ENCODE data around the gene APOBEC4. TPM values are rescaled to one million over a fixed set of nuclear protein-coding genes. Genes with fewer than 3 reads are reported as not detected.
A peak's percentile ranks its signal among the peaks of the same experiment; 100 is the strongest.

APOBEC4 gene
- polyA plus RNA-seq: 0.09 TPM
- long read RNA-seq, donor 1: 0 reads
- long read RNA-seq, donor 2: 0 reads
- long read RNA-seq, donor 3: 0 reads
- long read RNA-seq, donor 4: 0 reads
- long read RNA-seq, donor 5: 0 reads
- long read RNA-seq, donor 6: 0 reads
- long read RNA-seq, donor 7: 0 reads
- long read RNA-seq, donor 8, partial matches to known transcripts: 13 of 13 reads
- long read RNA-seq, donor 8, other reads (novel, unspliced or antisense): 0 of 13 reads
- long read RNA-seq, donor 9: 0 reads
- long read RNA-seq, donor 10, partial matches to known transcripts: 42 of 52 reads
- long read RNA-seq, donor 10, other reads (novel, unspliced or antisense): 10 of 52 reads
- long read RNA-seq, donor 11, partial matches to known transcripts: 6 of 6 reads
- long read RNA-seq, donor 11, other reads (novel, unspliced or antisense): 0 of 6 reads

- H3K4me3 ChIP-seq (ENCODE audit: low read length): no peak within 1 kb of the TSS
- H3K9me3 ChIP-seq (ENCODE audit: control insufficient read depth, low read depth, low read length): no peaks in the 10 kb centered on the region
- DNase-seq: peak; percentile 81 to 93
- H3K27ac ChIP-seq (ENCODE audit: low read length): peak within 1 kb of the TSS; percentile 74
- H3K27me3 ChIP-seq (ENCODE audit: control insufficient read depth, insufficient read depth, low read length): no peaks in the 10 kb centered on the region
- peaks cover 30% of the 10 kb centered on the region for H3K4me1 ChIP-seq (ENCODE audit: control insufficient read depth, insufficient read depth, low read length)
- no CpG with 5 or more reads among the region's 5 CpGs for WGBS (ENCODE audit: insufficient coverage, low lambda C conversion rate)
- no peaks in the 10 kb centered on the region for H3K36me3 ChIP-seq (ENCODE audit: control insufficient read depth, insufficient read depth, low read length)
Measured at GRCh38 chr1:183652547-183653461, at the start of gene APOBEC4. Gene APOBEC4, minus strand, starts transcription at chr1:183653316. Its CDS starts 4,535 bp downstream, at chr1:183648781.

DNA sequence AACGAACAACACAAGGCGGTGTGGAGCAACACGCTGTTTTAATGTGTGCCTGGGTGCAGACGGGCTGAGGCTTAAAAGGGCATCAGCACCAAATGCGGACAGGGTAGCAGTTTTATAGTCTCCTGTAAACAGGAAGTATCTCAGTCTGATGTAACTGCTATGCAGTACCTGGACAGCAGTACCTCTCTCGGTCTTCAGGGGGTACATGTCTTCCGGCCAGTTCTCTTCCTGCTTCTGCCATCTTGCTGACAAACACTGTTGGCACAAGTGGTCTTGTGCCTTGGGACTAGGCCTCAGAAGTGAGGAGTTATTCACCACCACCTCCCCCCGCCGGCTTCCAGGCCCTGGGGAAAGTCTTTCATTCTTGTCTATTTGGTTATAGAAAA, 49.7 kb upstream of the APOBEC4 start:
- no peaks in the 10 kb centered on the region for H3K27me3 ChIP-seq (ENCODE audit: control insufficient read depth, insufficient read depth, low read length)
- WGBS (ENCODE audit: insufficient coverage, low lambda C conversion rate): no CpG with 5 or more reads among the region's 9 CpGs
- H3K4me1 ChIP-seq (ENCODE audit: control insufficient read depth, insufficient read depth, low read length): peaks cover 9% of the 10 kb centered on the region
- no peak overlapping the region for H3K27ac ChIP-seq (ENCODE audit: low read length)
- no peaks in the 10 kb centered on the region for H3K9me3 ChIP-seq (ENCODE audit: control insufficient read depth, low read depth, low read length)
- no peak overlapping the region for H3K4me3 ChIP-seq (ENCODE audit: low read length)
- DNase-seq: no peak
- H3K36me3 ChIP-seq (ENCODE audit: control insufficient read depth, insufficient read depth, low read length): no peaks in the 10 kb centered on the region

- no peaks in the 10 kb centered on the region for H3K9me3 ChIP-seq (ENCODE audit: control insufficient read depth, low read depth, low read length)
- no peaks in the 10 kb centered on the region for H3K36me3 ChIP-seq (ENCODE audit: control insufficient read depth, insufficient read depth, low read length)
- no CpG with 5 or more reads among the region's 7 CpGs for WGBS (ENCODE audit: insufficient coverage, low lambda C conversion rate)
- DNase-seq: no peak
- H3K27ac ChIP-seq (ENCODE audit: low read length): no peak overlapping the region
- H3K27me3 ChIP-seq (ENCODE audit: control insufficient read depth, insufficient read depth, low read length): no peaks in the 10 kb centered on the region
- H3K4me1 ChIP-seq (ENCODE audit: control insufficient read depth, insufficient read depth, low read length): peaks cover 10% of the 10 kb centered on the region
- no peak overlapping the region for H3K4me3 ChIP-seq (ENCODE audit: low read length)
Measured at GRCh38 chr1:183702087-183702812, 49.1 kb upstream of the APOBEC4 start.

DNA sequence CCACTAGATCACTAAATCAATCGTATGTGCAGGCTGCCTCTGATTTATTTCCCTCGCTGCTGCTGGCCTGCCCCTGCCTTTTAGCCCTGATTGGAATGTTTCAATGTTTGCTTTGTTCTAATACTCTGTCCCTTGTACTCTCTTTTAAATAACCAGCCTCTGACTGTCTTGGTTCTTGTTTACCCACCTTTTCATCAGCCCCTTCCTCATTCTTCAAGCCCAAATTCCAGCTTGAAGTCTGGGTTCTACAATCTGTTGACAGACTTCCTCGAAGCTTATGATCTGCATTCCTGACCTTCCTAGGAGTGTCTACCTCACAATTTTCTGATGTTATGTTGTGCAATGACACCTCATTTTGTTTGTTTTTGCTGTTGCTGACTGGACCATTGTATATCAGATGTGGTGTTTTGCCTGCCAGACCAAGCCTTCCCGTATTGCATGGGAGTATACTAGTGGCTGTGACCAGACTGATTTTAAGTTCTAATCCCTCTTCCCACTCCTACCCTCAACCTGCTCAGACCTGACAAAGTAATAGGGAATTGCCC, 46.6 kb upstream of the APOBEC4 start:
- no peaks in the 10 kb centered on the region for H3K36me3 ChIP-seq (ENCODE audit: control insufficient read depth, insufficient read depth, low read length)
- no peak overlapping the region for H3K4me3 ChIP-seq (ENCODE audit: low read length)
- peak; percentile 31 to 56 for DNase-seq
- peak overlapping the region; percentile 66 for H3K27ac ChIP-seq (ENCODE audit: low read length)
- H3K9me3 ChIP-seq (ENCODE audit: control insufficient read depth, low read depth, low read length): no peaks in the 10 kb centered on the region
- no CpG with 5 or more reads among the region's 4 CpGs for WGBS (ENCODE audit: insufficient coverage, low lambda C conversion rate)
- H3K4me1 ChIP-seq (ENCODE audit: control insufficient read depth, insufficient read depth, low read length): peaks cover 15% of the 10 kb centered on the region
- H3K27me3 ChIP-seq (ENCODE audit: control insufficient read depth, insufficient read depth, low read length): no peaks in the 10 kb centered on the region

GRCh38 chr1:183697814-183698590, 44.9 kb upstream of the APOBEC4 start:
- peaks cover 17% of the 10 kb centered on the region for H3K4me1 ChIP-seq (ENCODE audit: control insufficient read depth, insufficient read depth, low read length)
- H3K36me3 ChIP-seq (ENCODE audit: control insufficient read depth, insufficient read depth, low read length): no peaks in the 10 kb centered on the region
- no peak overlapping the region for H3K4me3 ChIP-seq (ENCODE audit: low read length)
- H3K27me3 ChIP-seq (ENCODE audit: control insufficient read depth, insufficient read depth, low read length): no peaks in the 10 kb centered on the region
- DNase-seq: no peak
- H3K9me3 ChIP-seq (ENCODE audit: control insufficient read depth, low read depth, low read length): no peaks in the 10 kb centered on the region
- no peak overlapping the region for H3K27ac ChIP-seq (ENCODE audit: low read length)
- WGBS (ENCODE audit: insufficient coverage, low lambda C conversion rate): no CpG with 5 or more reads among the region's 3 CpGs

GRCh38 chr1:183696981-183697380, 43.9 kb upstream of the APOBEC4 start:
- WGBS (ENCODE audit: insufficient coverage, low lambda C conversion rate): 43% methylated on average over 2 of the region's 3 CpGs
- Histone ChIP-seq H3K27ac (ENCODE audit: low read length) (no peak overlapping the region), H3K4me1 (ENCODE audit: control insufficient read depth, insufficient read depth, low read length) (peaks cover 17% of the 10 kb centered on the region), H3K9me3 (ENCODE audit: control insufficient read depth, low read depth, low read length) (no peaks in the 10 kb centered on the region), H3K27me3 (ENCODE audit: control insufficient read depth, insufficient read depth, low read length) (no peaks in the 10 kb centered on the region), H3K4me3 (ENCODE audit: low read length) (no peak overlapping the region), H3K36me3 (ENCODE audit: control insufficient read depth, insufficient read depth, low read length) (no peaks in the 10 kb centered on the region)
- no peak for DNase-seq

DNA sequence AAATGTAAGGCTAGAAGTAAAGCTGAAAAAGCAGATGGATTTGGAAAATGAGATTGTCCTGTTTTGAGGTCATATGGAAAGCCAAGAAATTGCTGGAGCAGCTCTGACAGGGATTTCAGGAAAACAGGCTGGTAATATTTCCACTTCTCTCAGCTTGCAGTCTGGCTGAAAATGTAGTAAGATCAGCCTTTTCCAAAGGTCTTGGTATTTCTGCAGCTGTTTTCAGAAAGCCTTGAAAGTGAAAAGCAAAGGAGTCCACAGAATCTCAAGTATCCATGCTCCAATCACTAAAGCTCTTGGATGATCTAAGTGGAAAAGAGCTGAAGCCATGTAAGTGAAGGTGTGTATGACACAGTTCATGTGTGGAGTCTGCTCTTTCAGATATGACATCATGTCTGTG, 41.6 kb upstream of the APOBEC4 start:
- Histone ChIP-seq H3K36me3 (ENCODE audit: control insufficient read depth, insufficient read depth, low read length) (no peaks in the 10 kb centered on the region), H3K4me1 (ENCODE audit: control insufficient read depth, insufficient read depth, low read length) (peaks cover 13% of the 10 kb centered on the region), H3K27me3 (ENCODE audit: control insufficient read depth, insufficient read depth, low read length) (no peaks in the 10 kb centered on the region), H3K27ac (ENCODE audit: low read length) (no peak overlapping the region), H3K4me3 (ENCODE audit: low read length) (no peak overlapping the region), H3K9me3 (ENCODE audit: control insufficient read depth, low read depth, low read length) (no peaks in the 10 kb centered on the region)
- DNase-seq: no peak

DNA sequence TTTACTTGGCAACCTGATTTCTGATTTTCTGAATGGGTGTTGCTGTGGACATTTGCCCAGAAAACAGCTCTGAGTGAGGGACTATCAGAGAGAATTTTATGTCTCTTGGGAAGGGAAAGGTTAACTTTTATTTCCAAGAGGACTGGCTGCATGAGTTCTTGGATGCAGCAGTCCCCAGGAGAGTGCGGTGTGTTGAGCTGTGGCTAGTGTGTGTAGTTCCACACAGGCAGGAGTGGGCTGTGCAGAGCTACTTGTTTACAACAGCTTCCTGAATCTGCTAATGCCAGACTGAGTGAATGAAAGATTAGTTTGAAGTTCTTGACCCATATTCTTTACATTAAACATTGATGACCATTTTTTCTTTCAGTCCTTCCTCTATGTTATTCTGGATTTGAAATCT, 41.0 kb upstream of the APOBEC4 start:
- Histone ChIP-seq H3K36me3 (ENCODE audit: control insufficient read depth, insufficient read depth, low read length) (no peaks in the 10 kb centered on the region), H3K9me3 (ENCODE audit: control insufficient read depth, low read depth, low read length) (no peaks in the 10 kb centered on the region), H3K4me3 (ENCODE audit: low read length) (no peak overlapping the region), H3K27me3 (ENCODE audit: control insufficient read depth, insufficient read depth, low read length) (no peaks in the 10 kb centered on the region), H3K27ac (ENCODE audit: low read length) (no peak overlapping the region), H3K4me1 (ENCODE audit: control insufficient read depth, insufficient read depth, low read length) (peaks cover 9% of the 10 kb centered on the region)
- no peak for DNase-seq
- no CpG with 5 or more reads among the region's 1 CpG for WGBS (ENCODE audit: insufficient coverage, low lambda C conversion rate)

DNA sequence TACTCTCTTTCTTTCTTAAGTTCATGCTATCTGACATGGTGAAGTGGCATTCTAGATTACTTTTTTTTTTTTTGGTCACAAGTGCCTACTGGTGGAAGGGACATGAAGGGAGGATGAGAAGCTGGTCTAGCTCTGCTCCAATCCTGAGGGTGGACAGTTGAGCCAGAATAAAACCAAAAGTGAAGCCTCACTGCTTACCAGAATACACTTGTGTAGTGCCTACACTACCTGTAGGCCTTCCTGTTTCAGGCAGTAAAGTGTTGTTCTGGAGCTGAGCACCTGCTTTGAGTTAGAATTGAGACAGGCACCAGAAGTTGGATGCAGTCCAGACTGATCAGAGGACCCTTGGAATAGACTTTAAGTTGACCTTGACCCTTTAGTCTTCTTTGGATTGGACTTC, 40.4 kb upstream of the APOBEC4 start:
- Histone ChIP-seq H3K9me3 (ENCODE audit: control insufficient read depth, low read depth, low read length) (no peaks in the 10 kb centered on the region), H3K4me3 (ENCODE audit: low read length) (no peak overlapping the region), H3K27me3 (ENCODE audit: control insufficient read depth, insufficient read depth, low read length) (no peaks in the 10 kb centered on the region), H3K4me1 (ENCODE audit: control insufficient read depth, insufficient read depth, low read length) (peaks cover 9% of the 10 kb centered on the region), H3K36me3 (ENCODE audit: control insufficient read depth, insufficient read depth, low read length) (no peaks in the 10 kb centered on the region), H3K27ac (ENCODE audit: low read length) (no peak overlapping the region)
- DNase-seq: no peak

Measured in large intestine (tissue), 12 donors.